ENCODE measurements around the gene SLC41A1. TPM values are rescaled to one million over a fixed set of nuclear protein-coding genes. Genes with fewer than 3 reads are reported as not detected.
"Not testable (repeated sequence)": the region's sequence is repeated elsewhere in the genome, so short reads cannot be mapped to it uniquely, and the experiment has no call there.

The SLC41A1 gene
- total RNA-seq, 1 donor from 2014 or later, result 17.7 TPM

GRCh38 chr1:205827623-205828022, 14.6 kb upstream of the SLC41A1 start:
- Histone ChIP-seq H3K9me3 (no peaks in the 10 kb centered on the region), H3K27me3 (no peaks in the 10 kb centered on the region), H3K27ac (no peak overlapping the region), H3K36me3 (no peaks in the 10 kb centered on the region), H3K4me3 (no peak overlapping the region), H3K4me1 (no peaks in the 10 kb centered on the region)
- TF ChIP-seq CTCF (IDR thresholded peaks at IDR 0.05) (no peak), POLR2A (IDR thresholded peaks at IDR 0.05) (no peak), POLR2AphosphoS5 (IDR thresholded peaks at IDR 0.05; ENCODE audit: insufficient read depth in 1 of 2, low read depth in 1 of 2) (no peak)
- intact Hi-C loops (cut with DNase I), result no loop called here
- no peak for DNase-seq (ENCODE audit: extremely low spot score in 2 of 2)

GRCh38 chr1:205826995-205827394, 14.0 kb upstream of the SLC41A1 start:
- Histone ChIP-seq H3K4me1 (no peaks in the 10 kb centered on the region), H3K36me3 (no peaks in the 10 kb centered on the region), H3K27ac (no peak overlapping the region), H3K4me3 (no peak overlapping the region), H3K27me3 (no peaks in the 10 kb centered on the region), H3K9me3 (no peaks in the 10 kb centered on the region)
- no peak for DNase-seq (ENCODE audit: extremely low spot score in 2 of 2)
- intact Hi-C loops (cut with DNase I), result no loop called here
- TF ChIP-seq CTCF (IDR thresholded peaks at IDR 0.05) (no peak), POLR2A (IDR thresholded peaks at IDR 0.05) (no peak), POLR2AphosphoS5 (IDR thresholded peaks at IDR 0.05; ENCODE audit: insufficient read depth in 1 of 2, low read depth in 1 of 2) (no peak)

- Histone ChIP-seq H3K4me1 (no peaks in the 10 kb centered on the region), H3K4me3 (no peak overlapping the region), H3K36me3 (no peaks in the 10 kb centered on the region), H3K9me3 (no peaks in the 10 kb centered on the region), H3K27me3 (no peaks in the 10 kb centered on the region), H3K27ac (no peak overlapping the region)
- intact Hi-C loops (cut with DNase I), result no loop called here
- no peak for DNase-seq (ENCODE audit: extremely low spot score in 2 of 2)
- TF ChIP-seq CTCF (IDR thresholded peaks at IDR 0.05) (no peak), POLR2AphosphoS5 (IDR thresholded peaks at IDR 0.05; ENCODE audit: insufficient read depth in 1 of 2, low read depth in 1 of 2) (no peak), POLR2A (IDR thresholded peaks at IDR 0.05) (no peak)
Measured at GRCh38 chr1:205826016-205826806, 13.2 kb upstream of the SLC41A1 start.

GRCh38 chr1:205824180-205824579, 11.2 kb upstream of the SLC41A1 start:
- Histone ChIP-seq H3K27me3 (no peaks in the 10 kb centered on the region), H3K36me3 (no peaks in the 10 kb centered on the region), H3K9me3 (no peaks in the 10 kb centered on the region), H3K4me3 (no peak overlapping the region), H3K4me1 (no peaks in the 10 kb centered on the region), H3K27ac (no peak overlapping the region)
- DNase-seq (ENCODE audit: extremely low spot score in 2 of 2), result no peak
- no peak for TF ChIP-seq CTCF (IDR thresholded peaks at IDR 0.05)
- TF ChIP-seq POLR2AphosphoS5 (IDR thresholded peaks at IDR 0.05; ENCODE audit: insufficient read depth in 1 of 2, low read depth in 1 of 2), result no peak
- TF ChIP-seq POLR2A (IDR thresholded peaks at IDR 0.05), result no peak
- intact Hi-C loops (cut with DNase I), result no loop called here

GRCh38 chr1:205823260-205823659, 10.3 kb upstream of the SLC41A1 start:
- H3K4me1 ChIP-seq; H3K36me3 ChIP-seq; H3K9me3 ChIP-seq; DNase-seq (ENCODE audit: extremely low spot score in 2 of 2); H3K4me3 ChIP-seq; H3K27me3 ChIP-seq; intact Hi-C loops (cut with DNase I); H3K27ac ChIP-seq: not testable (repeated sequence)

Measured in vagina (tissue), 2 donors.